Heart left ventricle (tissue), 13 donors: Measurements from ENCODE around the gene NOTCH3.

Experiments
- POLR2A ChIP-seq, 2 donors: fragments of 450-650 bp; IDR thresholded peaks; one replicate each; pipeline ENCODE4 v1.6.1; 2017; ENCODE audit warnings: antibody characterized with exemption in 2 of 2, mild to moderate bottlenecking in 2 of 2, moderate library complexity in 2 of 2
- TF ChIP-seq, protein P1 (sequence below), 12 donors: fragments of 200-600 bp; sonication (generic) in 4 of 12; IDR thresholded peaks; one replicate each; pipeline versions ENCODE4 v1.5.0 to v1.8.0; 2018 to 2022; ENCODE audit warnings: antibody characterized with exemption in 12 of 12, mild to moderate bottlenecking in 5 of 12
- donor health status: ischemic (EF 13 %, LVEDD 7.1; RV severe dilation, severe dysfunction).
- donor health status: DM: no; HTN: yes; CAD: no.
- donor health status: DM: no; HTN: no; CAD: no.
- donor health status: ischemic (EF 25% LVEDD 6.9; RV normal size, moderate dysfunction).
- donor health status: ischemic (EF 25% LVEDD 5.7; RV mildly dilated, moderate dysfunction).
- donor health status: ischemic (EF 35%, LVEDD 5.7; RV mildly dilated, moderate dysfunction).
- donor health status: nonischemic (EF 11% LVEDD 7.7; RV severe dilation, severe dysfunction).
- donor health status: DM: yes; HTN: yes; CAD: no.
- donor health status: PGD.
- donor health status: ischemic (EF 29% LVEDD 5.4; RV normal size, mild dysfunction).
- donor health status: nonischemic (EF 23%, LVEDD 6.1; RV moderate dilation, normal function).

DNA sequence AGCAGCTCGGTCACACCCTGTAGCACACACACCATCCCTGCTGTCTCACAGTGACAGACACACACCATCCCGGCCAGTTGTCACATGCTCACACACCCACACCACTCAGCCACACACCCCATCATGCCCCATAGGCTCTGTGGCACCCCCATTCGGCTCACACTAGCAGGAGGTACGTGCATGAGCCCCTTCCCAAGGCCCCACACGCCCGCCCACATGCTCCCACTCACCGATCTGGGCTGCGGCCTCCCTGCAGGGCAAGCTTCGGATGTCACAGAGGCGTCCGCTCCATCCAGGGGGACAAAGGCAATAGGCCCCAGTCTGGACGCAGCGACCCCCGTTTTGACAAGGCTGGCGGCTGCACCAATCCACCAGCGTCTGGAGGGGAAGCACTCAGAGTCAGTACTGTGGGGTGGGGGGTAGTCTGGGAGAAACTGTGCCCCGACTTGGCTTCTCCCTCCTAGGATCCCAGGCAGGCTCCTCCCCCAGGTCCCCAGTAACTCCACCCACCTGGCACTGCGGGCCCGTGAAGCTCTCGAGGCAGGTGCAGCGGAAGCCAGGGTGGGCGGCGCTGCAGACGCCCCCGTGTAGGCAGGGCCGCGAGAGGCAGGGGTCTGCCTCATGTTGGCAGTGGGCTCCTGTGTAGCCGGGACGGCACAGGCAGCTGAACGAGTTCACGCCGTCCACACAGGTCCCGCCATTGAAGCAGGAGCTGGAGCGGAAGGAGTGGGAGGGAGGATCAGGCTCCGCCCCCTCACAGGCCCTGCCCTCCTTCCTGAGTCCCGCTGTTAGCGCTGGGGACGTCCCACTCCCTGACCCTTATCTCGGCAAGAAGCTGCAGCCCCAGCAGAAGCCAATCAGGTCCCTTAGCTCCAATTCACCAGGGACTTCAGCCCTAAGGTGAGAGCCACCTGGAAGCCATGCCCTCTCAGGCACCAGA is 20.1 kb downstream of the NOTCH3 start:
- TF ChIP-seq POLR2A (IDR thresholded peaks at IDR 0.05) = no peak
- TF ChIP-seq, protein P1, sequence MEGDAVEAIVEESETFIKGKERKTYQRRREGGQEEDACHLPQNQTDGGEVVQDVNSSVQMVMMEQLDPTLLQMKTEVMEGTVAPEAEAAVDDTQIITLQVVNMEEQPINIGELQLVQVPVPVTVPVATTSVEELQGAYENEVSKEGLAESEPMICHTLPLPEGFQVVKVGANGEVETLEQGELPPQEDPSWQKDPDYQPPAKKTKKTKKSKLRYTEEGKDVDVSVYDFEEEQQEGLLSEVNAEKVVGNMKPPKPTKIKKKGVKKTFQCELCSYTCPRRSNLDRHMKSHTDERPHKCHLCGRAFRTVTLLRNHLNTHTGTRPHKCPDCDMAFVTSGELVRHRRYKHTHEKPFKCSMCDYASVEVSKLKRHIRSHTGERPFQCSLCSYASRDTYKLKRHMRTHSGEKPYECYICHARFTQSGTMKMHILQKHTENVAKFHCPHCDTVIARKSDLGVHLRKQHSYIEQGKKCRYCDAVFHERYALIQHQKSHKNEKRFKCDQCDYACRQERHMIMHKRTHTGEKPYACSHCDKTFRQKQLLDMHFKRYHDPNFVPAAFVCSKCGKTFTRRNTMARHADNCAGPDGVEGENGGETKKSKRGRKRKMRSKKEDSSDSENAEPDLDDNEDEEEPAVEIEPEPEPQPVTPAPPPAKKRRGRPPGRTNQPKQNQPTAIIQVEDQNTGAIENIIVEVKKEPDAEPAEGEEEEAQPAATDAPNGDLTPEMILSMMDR (IDR thresholded peaks at IDR 0.05) = no peak
